ENCODE data around the gene ID4.

Gene ID4

DNA sequence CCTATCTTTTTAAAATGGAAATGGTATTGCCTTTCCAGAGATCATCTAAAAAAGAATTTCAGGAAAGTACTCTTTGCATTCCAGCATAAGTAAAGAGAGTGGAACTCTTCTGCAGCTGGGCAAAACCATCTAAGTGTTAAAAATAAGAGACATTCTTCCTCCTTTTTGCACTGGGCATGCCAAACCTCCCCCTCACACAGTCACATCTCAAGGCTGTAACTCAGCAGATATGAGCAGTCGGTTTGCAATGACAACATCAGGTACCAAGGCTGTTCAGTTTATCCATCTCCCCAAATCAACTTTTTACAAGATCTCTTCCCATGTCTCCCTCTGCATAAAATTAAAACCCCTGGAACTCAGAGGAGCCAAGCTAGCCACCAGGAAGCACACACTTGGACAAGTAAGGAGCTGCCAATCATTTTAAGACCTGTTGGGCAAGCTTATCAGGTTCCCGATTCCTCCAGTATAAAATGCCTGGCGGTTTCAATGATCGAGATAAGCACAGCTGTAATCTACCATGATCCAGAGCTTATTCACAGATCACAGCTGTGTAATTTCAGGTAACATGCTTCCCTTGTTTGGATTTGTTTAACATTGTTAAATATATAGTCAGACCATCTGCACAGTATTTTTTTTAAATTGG is 23.2 kb downstream of the ID4 start:
- DNase-seq (no peak), ATAC-seq (no peak)

DNA sequence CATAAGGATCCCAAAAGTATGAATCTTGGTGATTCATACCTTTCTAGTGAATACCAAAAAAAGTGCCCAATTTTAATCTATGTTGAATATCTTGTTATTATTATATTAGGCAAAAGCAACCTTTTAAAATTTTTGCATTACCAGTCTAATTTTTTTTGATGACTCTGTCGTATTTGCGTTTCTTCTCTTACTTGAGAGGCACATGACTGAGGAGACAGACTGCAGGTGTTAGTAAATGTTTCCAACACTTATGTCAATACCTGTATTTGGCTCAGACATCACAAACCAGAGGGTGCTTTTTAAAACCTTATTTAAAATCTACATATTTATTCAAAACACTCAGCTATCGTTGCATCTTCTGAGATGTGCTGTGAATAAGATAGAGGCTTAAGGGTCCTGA is 27.1 kb downstream of the ID4 start:
- ATAC-seq (no peak), DNase-seq (no peak)

DNA sequence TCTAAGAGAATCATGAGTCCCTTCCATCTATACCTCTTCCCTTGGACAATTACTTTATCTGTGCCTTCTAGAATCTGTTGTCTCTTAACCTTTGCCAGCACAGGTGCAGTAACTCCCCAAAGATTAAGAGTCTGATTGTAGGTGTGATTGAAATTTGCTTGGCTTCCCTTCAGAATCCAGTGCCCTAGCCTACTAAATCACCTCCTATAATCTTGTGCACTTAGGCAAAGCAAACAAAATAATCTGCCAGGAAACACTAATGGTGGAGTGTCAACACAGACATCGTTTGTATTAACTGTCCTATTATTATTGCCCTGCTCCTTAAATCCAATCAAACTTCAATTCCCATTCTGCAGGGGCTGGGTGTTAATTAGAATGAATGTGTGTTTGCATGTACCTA is 28.0 kb downstream of the ID4 start:
- ATAC-seq (no peak), DNase-seq (no peak)

DNA sequence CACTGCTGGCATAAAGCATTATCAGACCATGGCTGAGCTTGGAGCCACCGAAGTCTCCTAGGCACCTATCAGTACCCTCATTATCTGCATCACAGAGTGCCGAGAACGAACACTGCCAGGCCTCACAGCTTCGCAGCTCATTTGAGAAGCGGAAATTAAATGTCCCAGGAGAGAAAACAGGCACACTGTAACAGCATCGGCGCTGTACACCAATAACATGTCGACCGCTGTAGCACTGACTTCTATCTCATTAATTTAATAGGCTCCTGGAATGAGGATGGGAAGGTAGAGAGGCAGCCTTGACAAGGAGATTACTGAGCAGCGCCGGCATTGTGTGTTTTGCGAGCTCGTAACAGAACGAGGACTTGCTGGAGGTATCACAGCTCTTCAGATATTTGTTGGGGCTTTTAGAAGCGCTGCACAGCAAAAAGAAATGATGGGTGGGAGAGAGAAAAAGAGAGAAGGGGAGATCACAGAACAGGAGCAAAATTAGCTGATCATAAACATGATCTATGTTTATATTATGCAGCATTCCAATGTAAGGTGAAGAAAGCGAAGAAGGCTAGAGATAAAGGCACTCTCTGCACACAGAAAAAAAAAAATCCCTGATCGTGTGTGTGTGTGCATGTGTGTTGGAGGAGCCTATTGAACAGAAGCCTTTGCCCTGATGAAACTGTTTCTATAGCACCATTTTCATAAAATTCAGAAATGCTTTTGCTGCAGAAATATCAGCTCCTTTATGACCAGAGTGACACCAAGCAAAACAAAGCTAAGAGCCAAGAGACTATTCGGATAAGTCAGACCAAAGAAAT is 29.2 kb downstream of the ID4 start:
- ATAC-seq (no peak), DNase-seq (no peak)

DNA sequence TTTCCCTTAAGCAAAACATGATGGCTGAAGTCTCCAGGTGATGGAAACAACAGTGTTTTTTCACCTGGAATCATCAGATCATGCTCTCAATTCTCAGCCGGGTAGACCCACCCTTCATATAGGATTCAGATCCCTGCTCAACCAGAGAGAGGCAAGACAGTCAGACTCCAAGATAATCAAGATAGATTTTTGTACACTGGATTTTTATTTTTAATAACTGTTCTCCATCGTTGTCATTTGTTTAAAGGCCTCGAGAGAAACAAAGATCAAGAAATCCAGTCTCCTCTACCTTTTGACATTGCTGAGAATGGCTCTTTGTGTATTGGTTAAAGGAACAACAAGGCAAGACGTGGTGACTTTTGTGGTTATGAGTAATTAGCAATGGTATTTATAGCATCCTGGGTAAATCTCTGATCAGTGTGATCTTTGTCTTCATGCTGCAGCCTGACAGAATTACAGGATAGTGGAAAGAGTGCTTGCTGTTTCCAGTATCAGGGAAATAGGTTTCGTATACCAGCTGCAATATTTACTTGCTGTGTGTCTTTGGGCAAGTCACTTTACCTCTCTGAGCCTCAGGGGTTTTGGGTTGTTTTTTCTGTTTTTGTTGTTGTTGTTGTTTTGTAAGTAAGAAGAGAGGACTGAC is 29.9 kb downstream of the ID4 start:
- ATAC-seq (no peak), DNase-seq (no peak)

DNA sequence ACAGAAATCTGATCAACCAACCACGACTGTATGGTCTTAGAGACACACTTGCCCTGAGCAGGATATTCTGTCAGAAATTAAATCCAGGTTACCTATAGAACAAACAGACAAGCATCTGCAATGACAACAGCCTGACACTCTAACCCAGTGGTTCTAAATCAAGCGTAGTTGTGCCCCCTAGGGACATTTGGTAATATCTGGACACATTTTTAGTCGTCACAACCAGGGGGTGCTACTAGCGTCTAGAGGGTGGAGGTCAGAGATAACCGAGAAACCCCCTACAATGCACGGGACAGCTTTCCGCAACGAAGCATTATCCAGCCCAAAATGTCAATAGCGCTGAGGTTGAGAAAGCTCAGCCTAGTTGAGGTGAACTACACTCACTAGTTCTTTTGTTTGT is 32.3 kb downstream of the ID4 start:
- DNase-seq = no peak
- ATAC-seq = no peak

DNA sequence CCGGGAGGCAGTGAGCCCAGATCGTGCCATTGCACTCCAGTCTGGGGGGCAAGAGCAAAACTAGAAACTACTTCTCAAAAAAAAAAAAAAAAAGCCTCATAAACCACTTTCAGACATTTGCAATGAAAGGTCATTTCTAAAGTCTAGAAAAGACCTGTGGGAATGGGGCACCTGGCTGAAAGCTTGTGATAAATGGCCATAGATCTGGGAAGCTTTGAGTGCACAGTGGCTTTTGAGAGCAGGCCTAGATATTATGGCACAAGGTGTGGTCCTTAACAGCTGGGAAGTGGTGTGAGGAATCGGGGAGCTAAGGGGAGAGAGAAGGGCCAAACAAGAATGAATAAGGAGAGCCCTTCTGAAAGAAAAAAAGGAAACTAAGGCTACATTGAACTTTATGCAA is 33.2 kb downstream of the ID4 start:
- DNase-seq = no peak
- ATAC-seq = no peak

DNA sequence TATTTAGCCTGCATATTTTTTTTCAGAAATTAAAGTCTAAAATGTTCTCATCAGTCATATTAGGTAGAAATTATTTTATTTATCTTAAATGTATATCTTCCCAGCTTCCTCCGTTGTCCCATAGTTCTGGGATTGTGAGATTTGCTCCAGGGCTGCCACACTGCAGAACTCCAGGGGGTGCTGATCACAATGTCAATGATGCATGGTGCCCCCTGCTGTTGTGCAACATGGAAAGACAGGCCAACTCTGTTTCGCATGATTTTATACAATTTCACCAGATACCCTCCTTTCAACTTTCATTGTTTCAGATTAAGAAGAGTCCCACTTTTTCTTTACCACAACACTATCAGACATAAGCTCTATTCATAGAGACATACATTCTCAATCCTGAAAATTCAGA is 35.9 kb downstream of the ID4 start:
- no peak for ATAC-seq
- DNase-seq = no peak

DNA sequence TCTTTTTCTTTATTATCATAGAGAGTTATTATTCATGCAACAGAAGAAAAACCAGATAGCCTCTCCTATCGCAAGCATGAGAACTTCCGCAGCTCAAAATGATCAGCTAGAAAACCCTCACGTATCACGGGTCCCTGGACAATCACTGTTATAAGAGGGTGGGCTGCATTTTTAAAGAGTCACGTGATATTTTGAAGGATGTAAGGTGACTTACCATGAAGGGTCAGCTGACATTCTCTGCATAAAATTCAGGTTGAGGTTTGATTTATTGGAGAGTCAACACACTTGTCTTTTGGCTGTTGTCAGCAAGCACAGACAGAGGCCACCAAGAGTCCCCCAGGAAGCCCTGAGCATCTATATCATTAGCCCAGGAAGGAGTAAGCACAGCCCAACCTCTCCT is 39.5 kb downstream of the ID4 start:
- DNase-seq (no peak), ATAC-seq (no peak)

DNA sequence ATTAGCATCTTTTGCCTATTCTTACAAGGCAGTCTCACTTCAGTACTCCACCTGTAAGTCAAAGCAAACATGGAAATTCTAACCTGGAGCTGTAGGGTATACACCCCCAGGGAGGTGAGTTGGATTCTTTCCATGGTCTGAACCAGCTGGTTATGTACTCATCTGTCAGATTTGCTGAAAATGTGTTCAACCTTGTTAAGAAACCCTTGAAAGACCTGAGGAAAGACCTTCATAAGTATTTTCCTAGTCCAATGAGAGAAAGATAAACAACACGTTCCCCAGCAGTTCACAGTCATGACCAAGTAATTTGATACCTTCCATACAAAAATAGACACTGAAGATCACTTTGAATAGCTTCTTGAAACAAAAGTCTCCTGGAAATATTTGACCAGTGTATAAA is 42.5 kb downstream of the ID4 start:
- no peak for DNase-seq
- no peak for ATAC-seq

DNA sequence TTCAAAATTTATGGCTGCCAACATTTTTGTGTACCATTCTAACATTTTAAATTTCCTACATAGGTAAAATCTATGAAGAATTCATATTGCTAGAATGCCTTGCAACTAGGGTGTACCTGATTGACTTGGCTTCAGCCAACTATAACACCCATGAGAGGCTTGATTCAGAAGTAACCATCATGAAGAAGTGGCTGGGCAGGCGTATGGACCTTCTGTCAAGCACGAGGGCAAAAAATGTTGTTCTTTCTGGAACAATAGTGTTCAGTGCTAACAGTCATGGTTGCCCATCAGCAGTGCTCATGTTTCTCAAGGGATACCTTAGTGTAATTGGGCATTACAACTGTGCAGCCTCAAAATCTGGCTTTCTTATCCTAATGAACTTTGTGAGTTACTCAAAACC is 42.9 kb downstream of the ID4 start:
- no peak for DNase-seq

DNA sequence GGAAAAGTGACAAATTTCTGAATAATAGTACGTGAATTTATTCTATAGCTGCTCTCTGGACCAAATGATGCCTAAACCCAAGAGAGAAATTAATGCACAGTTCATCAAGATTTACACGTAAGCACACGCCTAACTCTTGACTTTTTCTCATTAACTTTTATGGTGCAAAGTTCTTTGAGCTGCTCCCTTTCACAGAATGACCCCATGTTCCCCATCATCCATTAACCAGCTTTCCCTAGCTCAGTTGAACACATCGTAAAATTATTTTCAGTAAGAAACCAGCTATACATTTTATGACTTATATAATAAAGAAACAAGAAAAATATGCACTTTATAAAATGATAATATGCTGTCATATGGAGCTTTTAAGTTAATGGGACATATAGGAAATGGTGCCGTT is 54.3 kb downstream of the ID4 start:
- no peak for ATAC-seq
- DNase-seq = no peak

More for the DNA sequence above, 42.9 kb downstream of the ID4 start:
- no peak for ATAC-seq
